ENCODE results near the gene HECTD2. TPM values are rescaled to one million over a fixed set of nuclear protein-coding genes. Genes with fewer than 3 reads are reported as not detected.

HECTD2 gene
- total and polyA plus RNA-seq, 9 of the 15 experiments (the other 6 are each of a cell fraction or from before 2014, with no cell fraction given) = 1.3 to 5.9 (median 3.9) TPM

GRCh38 chr10:91559169-91559568 lies 149.0 kb downstream of the HECTD2 start:
- 43% methylated on average over 1 of the region's 1 CpG for WGBS (ENCODE audit: insufficient coverage, low coverage, missing lambda C conversion rate)
- Histone ChIP-seq H3K79me2 (ENCODE audit: control insufficient read depth, insufficient read depth, low read length) (no peaks in the 10 kb centered on the region), H3K27me3 (ENCODE audit: control insufficient read depth in 2 of 2, insufficient read depth in 2 of 2, low read length in 2 of 2) (no peaks in the 10 kb centered on the region), H2AFZ (ENCODE audit: low read depth, low read length) (0 out of 2 replicates have a peak overlapping the region, but pooled peaks have one; percentile 16), H3K4me2 (ENCODE audit: insufficient read depth, low read length) (no peak overlapping the region), H3K36me3 (ENCODE audit: control insufficient read depth, insufficient read depth, low read length) (no peaks in the 10 kb centered on the region), H3K4me1 (replicated peaks in 1 of 2; ENCODE audit: control insufficient read depth in 2 of 2, insufficient read depth in 2 of 2, low read length in 2 of 2) (peaks cover 0 to 1% of the 10 kb centered on the region in 2 experiments; a peak in 1 of 5 replicates), H3K9ac (ENCODE audit: insufficient read depth in 1 of 2, low read depth in 2 of 2, low read length in 2 of 2) (no peak overlapping the region), H3K9me1 (ENCODE audit: control insufficient read depth, insufficient read depth, low read length) (no peaks in the 10 kb centered on the region), H4K20me1 (replicated peaks; ENCODE audit: control insufficient read depth, insufficient read depth, low read length) (no peaks in the 10 kb centered on the region), H3K9me3 (replicated peaks; ENCODE audit: control insufficient read depth, insufficient read depth, low read depth, low read length) (no peaks in the 10 kb centered on the region; the same call in 1 of the 2 replicates), H3K4me3 (no peak overlapping the region), H3K27ac (ENCODE audit: extremely low read depth, low read depth, low read length) (no peak overlapping the region)
- no peak for ATAC-seq
- ChIA-PET POLR2A (no interaction called here), CTCF (ENCODE audit: low intra/inter-chr PET ratio) (no interaction called here)
- no peak for FAIRE-seq
- in situ Hi-C loops (cut with MboI) = loop anchor here (5.0 kb wide), 1 partner anchor 78 kb away; no protein-coding TSS in a partner anchor
- BruUV-seq (replicated peaks) = no TSS peak
- TF ChIP-seq HOXB6 (CRISPR knock-in tag; IDR thresholded peaks at IDR 0.05; ENCODE audit: borderline replicate concordance) (no peak), COPS2 (conservative IDR thresholded peaks at IDR 0.05) (no peak), SIN3A (IDR thresholded peaks at IDR 0.05; ENCODE audit: borderline replicate concordance in 2 of 2, control insufficient read depth in 1 of 2, low read depth in 2 of 2, low read length in 2 of 2) (no peak), PML (IDR thresholded peaks at IDR 0.05; ENCODE audit: low read length) (no peak), SMAD1 (IDR thresholded peaks at IDR 0.05; ENCODE audit: low read depth, low read length, partially characterized antibody) (no peak), NR3C1 (CRISPR knock-in tag; IDR thresholded peaks at IDR 0.05) (no peak), TSC22D4 (tag; IDR thresholded peaks at IDR 0.05) (no peak)
- TF ChIP-seq, protein P1, sequence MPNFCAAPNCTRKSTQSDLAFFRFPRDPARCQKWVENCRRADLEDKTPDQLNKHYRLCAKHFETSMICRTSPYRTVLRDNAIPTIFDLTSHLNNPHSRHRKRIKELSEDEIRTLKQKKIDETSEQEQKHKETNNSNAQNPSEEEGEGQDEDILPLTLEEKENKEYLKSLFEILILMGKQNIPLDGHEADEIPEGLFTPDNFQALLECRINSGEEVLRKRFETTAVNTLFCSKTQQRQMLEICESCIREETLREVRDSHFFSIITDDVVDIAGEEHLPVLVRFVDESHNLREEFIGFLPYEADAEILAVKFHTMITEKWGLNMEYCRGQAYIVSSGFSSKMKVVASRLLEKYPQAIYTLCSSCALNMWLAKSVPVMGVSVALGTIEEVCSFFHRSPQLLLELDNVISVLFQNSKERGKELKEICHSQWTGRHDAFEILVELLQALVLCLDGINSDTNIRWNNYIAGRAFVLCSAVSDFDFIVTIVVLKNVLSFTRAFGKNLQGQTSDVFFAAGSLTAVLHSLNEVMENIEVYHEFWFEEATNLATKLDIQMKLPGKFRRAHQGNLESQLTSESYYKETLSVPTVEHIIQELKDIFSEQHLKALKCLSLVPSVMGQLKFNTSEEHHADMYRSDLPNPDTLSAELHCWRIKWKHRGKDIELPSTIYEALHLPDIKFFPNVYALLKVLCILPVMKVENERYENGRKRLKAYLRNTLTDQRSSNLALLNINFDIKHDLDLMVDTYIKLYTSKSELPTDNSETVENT (CRISPR knock-in tag; IDR thresholded peaks at IDR 0.05) = no peak
- DNase-seq (ENCODE audit: extremely low read depth in 1 of 4, low spot score in 3 of 4) = no peak
- intact Hi-C loops (cut with micrococcal nuclease) = no loop called here

All from K562 (cell line).